GM19328 (cell line): ENCODE results near the gene CDC34.
A peak's percentile ranks its signal among the peaks of the same experiment; 100 is the strongest.

Experiments
- ATAC-seq: cut with Tn5 transposase; IDR thresholded peaks from one replicate; pipeline ENCODE4 v1.9.1; 2021; ENCODE audit warnings: mild to moderate bottlenecking, moderate library complexity; ENCODE audit not compliant: unreplicated experiment

The CDC34 gene

GRCh38 chr19:497491-497868 is 34.1 kb upstream of the CDC34 start:
- no peak for ATAC-seq

GRCh38 chr19:497869-498510 is 33.6 kb upstream of the CDC34 start:
- ATAC-seq = no peak

DNA sequence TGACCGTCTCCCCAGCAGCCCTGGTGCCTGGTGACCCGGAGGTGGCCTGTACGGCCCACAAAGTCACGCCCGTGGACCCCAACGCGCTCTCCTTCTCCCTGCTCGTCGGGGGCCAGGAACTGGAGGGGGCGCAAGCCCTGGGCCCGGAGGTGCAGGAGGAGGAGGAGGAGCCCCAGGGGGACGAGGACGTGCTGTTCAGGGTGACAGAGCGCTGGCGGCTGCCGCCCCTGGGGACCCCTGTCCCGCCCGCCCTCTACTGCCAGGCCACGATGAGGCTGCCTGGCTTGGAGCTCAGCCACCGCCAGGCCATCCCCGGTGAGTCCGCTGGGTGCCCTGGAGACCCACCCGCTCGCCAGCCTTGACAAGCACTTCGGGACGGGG is 33.1 kb upstream of the CDC34 start:
- ATAC-seq = no peak

DNA sequence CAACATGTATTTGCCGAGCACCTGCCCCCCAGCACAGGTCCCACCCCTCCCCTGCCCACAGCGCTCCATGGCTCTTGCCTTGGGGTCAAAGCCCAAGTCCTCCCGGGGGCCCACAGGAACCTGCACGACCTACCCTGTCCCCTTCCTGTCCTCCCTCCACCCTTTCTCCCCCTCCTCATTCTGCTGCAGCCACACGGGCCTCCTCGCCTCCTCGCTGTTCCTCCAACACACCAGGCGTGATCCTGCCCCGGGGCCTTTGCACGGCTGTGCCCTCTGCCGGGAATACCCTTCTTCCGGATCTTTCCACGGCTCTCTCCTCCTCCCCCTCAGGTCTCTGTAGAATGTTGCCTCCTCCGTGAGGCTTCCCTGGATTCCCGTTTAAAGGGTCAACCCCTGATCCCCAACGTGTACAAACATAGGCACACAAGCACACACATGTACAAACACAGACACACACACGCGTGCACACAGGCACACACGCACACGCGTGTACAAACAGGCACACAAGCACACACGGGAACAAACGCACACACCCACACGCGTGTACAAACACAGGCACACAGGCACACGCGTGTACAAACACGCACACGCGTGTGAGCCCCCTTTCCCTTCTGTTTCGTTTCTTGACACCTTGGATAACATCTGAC is 32.5 kb upstream of the CDC34 start:
- no peak for ATAC-seq

- ATAC-seq = no peak
Observed at GRCh38 chr19:501646-502045, 29.9 kb upstream of the CDC34 start.

DNA sequence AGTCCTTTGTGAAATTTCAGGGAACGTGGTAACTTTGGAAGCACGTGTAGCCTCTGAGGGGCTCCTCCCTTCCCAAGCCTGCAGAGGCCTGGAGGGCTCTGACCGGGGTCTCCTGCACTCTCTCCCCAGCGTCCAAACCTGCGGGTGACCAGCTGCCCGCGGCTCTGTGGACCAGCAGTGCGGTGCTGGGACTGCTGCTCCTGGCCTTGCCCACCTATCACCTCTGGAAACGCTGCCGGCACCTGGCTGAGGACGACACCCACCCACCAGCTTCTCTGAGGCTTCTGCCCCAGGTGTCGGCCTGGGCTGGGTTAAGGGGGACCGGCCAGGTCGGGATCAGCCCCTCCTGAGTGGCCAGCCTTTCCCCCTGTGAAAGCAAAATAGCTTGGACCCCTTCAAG is 26.9 kb upstream of the CDC34 start:
- ATAC-seq = no peak

GRCh38 chr19:506404-507285 is 24.9 kb upstream of the CDC34 start:
- peak; percentile 67 for ATAC-seq

DNA sequence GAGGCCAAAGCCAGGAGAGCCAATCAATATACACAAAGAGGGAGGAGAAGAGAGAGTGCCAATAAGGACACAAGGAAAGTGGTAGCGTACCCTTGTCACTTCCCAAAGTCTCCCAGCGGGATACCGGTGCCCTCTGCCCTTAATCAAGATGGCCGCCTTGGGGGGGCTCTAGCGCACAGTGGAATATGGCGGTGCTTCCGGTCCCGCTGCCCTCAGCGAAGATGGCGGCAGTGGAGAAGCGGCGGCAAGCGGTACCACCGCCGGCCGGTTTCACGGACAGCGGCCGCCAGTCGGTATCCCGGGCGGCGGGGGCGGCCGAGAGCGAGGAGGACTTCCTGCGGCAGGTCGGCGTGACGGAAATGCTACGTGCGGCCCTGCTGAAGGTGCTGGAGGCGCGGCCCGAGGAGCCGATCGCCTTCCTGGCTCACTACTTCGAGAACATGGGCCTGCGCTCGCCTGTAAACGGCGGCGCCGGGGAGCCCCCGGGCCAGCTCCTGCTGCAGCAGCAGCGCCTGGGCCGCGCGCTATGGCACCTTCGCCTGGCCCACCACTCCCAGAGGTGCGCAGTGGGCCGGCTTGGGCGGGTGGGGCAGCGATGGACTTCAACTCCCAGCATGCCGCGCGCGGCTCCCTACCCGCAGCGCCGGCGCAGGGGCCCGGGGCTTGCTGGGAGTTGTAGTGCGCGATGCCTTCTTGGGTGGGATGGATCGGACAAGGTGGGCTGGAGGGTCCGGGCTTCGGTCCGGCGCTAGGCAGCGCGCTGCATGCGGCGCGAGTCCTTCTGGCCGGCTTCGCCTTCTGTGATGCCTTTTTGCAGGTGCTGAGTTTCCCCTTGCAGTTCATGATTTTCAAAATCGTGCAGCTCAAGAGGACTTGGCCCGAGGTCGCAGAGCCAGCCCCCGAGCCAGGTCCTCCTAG is 24.0 kb upstream of the CDC34 start, which contains the start of gene TPGS1:
Gene TPGS1 (plus strand): TSS at position 212 of the 918 bp plus-strand sequence. CDS start 10 bp downstream, at position 222.
- ATAC-seq = peak; percentile 58

GRCh38 chr19:508204-509150 is 23.1 kb upstream of the CDC34 start:
- no peak for ATAC-seq

DNA sequence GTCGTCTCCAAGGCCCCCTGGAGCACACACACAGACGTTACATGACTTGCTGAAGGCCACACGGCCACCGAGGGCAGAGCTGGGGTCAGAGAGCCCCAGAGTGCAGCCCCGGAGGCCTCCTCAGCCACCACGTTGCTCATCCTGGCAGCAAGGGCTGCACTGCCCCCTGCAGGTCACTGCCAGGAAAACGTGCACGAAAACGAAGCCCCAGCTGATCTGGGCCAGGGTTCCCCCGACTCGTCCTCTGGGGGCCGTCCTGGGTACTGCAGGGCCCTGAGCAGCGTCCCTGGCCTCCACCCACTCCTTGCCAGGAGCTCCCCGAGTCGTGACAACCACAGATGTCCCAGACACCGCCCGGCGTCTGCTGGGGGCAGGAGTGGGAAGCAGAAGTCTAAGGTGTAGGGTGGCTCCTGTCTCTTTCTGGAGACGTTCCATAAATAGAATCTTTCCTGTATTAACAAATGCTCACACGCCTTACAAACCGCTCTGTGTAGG is 20.9 kb upstream of the CDC34 start:
- no peak for ATAC-seq

GRCh38 chr19:511101-511851 is 20.3 kb upstream of the CDC34 start:
- ATAC-seq = no peak

DNA sequence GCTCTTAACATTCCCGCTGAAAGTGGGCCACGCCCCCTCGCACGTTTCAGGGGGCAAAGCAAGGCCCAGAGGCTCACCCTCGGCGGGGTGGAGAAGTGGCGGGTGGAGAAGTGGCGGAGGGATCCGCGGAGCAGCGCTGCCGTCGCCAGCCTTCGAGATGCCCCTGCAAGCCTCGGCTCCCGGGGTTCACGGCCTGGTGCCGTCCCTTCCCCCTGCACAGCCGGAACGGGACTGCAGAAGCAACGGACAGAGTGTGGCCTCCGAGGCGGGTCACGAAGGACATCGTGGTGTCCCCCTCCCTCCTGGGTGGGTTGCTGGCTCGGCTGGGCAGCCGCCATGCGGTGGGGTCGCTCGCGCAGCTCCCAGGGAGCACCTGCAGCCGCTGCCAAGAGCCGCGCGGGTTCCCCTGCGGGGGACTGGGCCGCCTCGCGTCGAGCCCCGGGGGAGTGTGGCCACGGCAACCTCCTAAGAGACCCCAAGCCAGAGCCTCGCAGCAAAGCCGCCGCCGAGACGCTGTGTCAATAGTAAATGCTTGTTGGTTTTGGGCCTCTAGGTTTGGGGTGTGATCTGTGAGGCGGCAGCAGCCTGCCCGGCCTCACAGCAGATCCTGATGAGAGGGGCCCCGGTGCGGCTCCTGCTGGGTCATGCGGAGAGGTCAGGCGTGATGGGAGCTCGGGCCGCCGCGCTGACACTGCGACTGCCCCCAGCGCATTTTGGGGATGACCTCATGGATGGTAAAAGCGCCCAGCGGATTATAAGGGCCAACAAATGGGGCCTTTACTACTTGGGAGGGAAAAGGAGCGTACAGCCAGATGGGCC is 18.8 kb upstream of the CDC34 start:
- ATAC-seq = no peak

DNA sequence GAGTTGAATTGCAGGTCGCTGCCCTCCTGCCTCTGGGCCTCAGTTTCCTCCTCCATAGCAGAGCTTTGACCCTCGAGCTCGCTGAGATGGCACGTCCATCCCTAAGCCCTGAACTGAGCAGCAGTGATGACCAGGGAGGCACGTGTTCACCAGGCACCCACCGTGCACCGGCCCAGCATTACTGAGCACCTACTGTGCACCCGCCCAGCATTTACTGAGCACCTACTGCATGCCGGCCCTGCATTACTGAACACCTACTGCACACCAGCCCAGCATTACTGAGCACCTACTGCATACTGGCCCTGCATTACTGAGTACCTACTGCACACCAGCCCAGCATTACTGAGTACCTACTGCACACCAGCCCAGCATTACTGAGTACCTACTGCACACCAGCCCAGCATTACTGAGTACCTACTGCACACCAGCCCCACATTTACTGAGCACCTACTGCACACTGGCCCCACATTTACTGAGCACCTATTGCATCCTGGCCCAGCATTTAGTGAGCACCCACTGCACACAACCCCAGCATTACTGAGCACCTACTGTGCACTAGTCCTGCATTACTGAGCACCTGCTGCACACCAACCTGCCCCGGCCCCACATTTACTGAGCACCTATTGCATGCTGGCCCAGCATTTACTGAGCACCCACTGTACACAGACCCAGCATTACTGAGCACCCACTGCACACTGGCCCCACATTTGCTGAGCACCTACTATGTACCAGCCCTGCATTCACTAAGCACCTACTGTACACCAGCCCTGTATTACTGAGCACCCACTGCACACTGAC is 18.0 kb upstream of the CDC34 start:
- ATAC-seq = no peak

- ATAC-seq = no peak
Observed at GRCh38 chr19:514166-514663, 17.3 kb upstream of the CDC34 start.

GRCh38 chr19:517721-518597 is 13.6 kb upstream of the CDC34 start:
- ATAC-seq = no peak
